Mesothelial cell of epicardium (in vitro differentiated cells): ENCODE measurements around the gene CDH23. TPM values are rescaled to one million over a fixed set of nuclear protein-coding genes. Genes with fewer than 3 reads are reported as not detected.

Experiments
- DNase-seq, 2 experiments: peaks; one replicate each; pipeline ENCODE4 v3.0.0; 2021; ENCODE audit warnings: low spot score in 2 of 2; ENCODE audit not compliant: unreplicated experiment in 2 of 2
- H3K27ac Mint-ChIP-seq: 2 replicates; pipeline ENCODE4 v1.8.0; 2021; ENCODE audit warnings: mixed read lengths
- H3K27me3 Mint-ChIP-seq: 2 replicates; pipeline ENCODE4 v1.8.0; 2021; ENCODE audit warnings: low read depth, mixed read lengths
- H3K36me3 Mint-ChIP-seq: 2 replicates; pipeline ENCODE4 v1.8.0; 2021; ENCODE audit warnings: mixed read lengths
- H3K4me1 Mint-ChIP-seq: 2 replicates; pipeline ENCODE4 v1.8.0; 2021; ENCODE audit warnings: mixed read lengths
- H3K4me3 Mint-ChIP-seq: 2 replicates; pipeline ENCODE4 v1.8.0; 2021; ENCODE audit warnings: mild to moderate bottlenecking, moderate library complexity, mixed read lengths
- H3K9me3 Mint-ChIP-seq: 2 replicates; pipeline ENCODE4 v1.8.0; 2021; ENCODE audit warnings: mixed read lengths
- total RNA-seq: library from RNA; stranded (reverse); gene quantifications from 3 replicates; pipeline ENCODE4 v1.2.1, GENCODE V29; 2021
- TF ChIP-seq, protein P1 (sequence below): fragments of 200-600 bp; sonication (generic); IDR thresholded peaks from one replicate; pipeline ENCODE4 v1.5.0; 2021; ENCODE audit warnings: antibody characterized with exemption; ENCODE audit not compliant: unreplicated experiment

CDH23 gene
- total RNA-seq, 1 donor from 2014 or later, result 2.5 TPM

DNA sequence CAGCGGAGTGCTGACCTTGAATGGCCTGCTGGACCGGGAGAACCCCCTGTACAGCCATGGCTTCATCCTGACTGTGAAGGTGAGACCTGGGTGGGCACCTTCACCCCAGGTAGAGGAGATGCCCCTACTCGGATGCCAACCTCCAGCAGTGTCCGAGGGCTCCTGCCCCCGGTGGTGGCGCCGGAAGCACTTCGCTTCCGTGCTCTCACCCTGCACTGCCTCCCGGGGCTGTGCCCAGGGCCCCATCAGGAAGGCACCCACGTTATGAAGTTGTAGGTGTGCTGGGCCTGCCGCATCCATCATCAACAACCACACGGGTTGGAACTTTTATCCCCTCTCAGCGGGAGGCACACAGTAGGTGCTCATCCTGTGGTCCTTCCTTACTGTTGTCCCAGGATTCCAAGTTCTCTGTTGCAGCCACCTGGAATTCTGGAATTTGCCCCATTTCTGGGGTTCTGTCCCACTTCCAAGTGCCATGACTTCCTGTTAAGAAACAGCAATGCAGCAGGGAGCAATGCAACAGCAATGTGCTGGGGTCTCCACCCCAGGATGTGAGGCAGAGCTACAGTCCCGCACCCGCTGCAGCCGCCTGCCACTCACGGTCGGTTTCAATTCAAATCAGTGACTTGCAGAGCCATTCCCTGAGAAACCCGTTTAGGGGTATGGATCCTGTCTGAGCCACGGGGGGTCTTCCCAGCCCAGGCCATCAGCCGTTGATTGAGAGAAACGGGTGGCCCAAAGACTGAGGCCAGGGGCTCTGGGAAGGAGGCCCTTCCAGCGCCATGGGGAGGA is 219.0 kb downstream of the CDH23 start:
- no peaks in the 10 kb centered on the region for H3K27me3 Mint-ChIP-seq

DNA sequence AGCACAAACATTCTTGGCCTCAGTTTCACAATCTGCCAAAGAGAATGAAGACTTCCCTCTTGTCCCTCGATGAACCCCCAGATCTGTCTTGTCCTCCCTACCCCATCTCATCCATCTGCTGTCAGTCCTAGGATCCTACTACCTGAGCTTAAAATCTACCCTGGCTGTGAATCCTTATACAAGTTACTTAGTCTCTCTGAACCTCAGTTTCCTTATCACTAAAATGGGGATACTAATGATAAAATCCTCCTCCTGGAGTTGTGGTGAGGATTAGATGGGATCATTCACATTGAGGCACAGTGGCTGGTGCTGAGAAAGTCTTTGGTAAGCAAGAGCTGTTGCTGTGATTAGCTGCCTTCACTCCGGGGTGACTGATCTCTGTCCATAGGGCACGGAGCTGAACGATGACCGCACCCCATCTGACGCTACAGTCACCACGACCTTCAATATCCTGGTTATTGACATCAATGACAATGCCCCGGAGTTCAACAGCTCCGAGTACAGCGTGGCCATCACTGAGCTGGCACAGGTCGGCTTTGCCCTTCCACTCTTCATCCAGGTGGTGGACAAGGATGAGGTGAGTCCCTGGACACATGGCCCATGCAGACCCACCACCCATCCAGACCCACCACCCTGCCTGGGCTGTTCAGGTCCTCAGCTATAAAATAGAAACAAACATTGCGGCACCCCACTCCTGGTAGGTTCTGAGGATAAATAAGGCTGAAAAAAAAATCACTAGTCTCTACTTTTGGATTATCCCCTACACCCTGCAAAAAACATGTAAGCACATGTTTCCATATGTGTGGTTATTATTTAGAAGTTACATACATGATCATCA is 220.3 kb downstream of the CDH23 start:
- H3K9me3 Mint-ChIP-seq, result no peaks in the 10 kb centered on the region
- no peaks in the 10 kb centered on the region for H3K27me3 Mint-ChIP-seq
- no peak overlapping the region for H3K4me3 Mint-ChIP-seq
- H3K36me3 Mint-ChIP-seq, result no peaks in the 10 kb centered on the region
- peaks cover 15% of the 10 kb centered on the region for H3K4me1 Mint-ChIP-seq
- TF ChIP-seq, protein P1, sequence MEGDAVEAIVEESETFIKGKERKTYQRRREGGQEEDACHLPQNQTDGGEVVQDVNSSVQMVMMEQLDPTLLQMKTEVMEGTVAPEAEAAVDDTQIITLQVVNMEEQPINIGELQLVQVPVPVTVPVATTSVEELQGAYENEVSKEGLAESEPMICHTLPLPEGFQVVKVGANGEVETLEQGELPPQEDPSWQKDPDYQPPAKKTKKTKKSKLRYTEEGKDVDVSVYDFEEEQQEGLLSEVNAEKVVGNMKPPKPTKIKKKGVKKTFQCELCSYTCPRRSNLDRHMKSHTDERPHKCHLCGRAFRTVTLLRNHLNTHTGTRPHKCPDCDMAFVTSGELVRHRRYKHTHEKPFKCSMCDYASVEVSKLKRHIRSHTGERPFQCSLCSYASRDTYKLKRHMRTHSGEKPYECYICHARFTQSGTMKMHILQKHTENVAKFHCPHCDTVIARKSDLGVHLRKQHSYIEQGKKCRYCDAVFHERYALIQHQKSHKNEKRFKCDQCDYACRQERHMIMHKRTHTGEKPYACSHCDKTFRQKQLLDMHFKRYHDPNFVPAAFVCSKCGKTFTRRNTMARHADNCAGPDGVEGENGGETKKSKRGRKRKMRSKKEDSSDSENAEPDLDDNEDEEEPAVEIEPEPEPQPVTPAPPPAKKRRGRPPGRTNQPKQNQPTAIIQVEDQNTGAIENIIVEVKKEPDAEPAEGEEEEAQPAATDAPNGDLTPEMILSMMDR, result no peak
- H3K27ac Mint-ChIP-seq, result no peak overlapping the region
- no peak for DNase-seq

More for the DNA sequence above, 219.0 kb downstream of the CDH23 start:
- DNase-seq, result no peak
- Mint-ChIP-seq H3K4me3 (no peak overlapping the region), H3K36me3 (no peaks in the 10 kb centered on the region), H3K9me3 (no peaks in the 10 kb centered on the region), H3K27ac (no peak overlapping the region), H3K4me1 (peaks cover 2% of the 10 kb centered on the region)
- TF ChIP-seq, protein P1, result no peak

DNA sequence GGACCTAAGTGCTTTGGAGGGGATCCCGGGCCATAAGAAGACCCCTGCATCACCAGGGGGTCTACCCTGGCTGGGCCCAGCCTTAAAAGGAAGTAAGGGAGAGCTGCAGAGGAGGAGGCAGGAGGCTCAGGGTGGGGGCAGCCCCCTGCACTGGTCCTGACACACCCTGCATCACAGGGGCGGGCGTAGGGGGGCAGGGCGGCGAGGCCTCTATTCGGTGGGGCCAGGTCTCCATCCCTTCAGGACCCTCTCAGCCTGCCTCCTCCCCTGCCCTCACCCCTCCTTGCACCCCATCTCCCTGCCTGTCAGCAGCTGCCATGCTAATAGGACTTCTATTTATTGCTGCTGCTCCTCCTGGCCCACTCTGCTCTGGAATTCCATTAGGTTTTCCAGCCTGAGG is 221.5 kb downstream of the CDH23 start:
- Mint-ChIP-seq H3K9me3 (no peaks in the 10 kb centered on the region), H3K4me3 (no peak overlapping the region), H3K36me3 (no peaks in the 10 kb centered on the region), H3K27me3 (no peaks in the 10 kb centered on the region), H3K4me1 (peaks cover 26% of the 10 kb centered on the region), H3K27ac (no peak overlapping the region)
- TF ChIP-seq, protein P1, result no peak
- no peak for DNase-seq

DNA sequence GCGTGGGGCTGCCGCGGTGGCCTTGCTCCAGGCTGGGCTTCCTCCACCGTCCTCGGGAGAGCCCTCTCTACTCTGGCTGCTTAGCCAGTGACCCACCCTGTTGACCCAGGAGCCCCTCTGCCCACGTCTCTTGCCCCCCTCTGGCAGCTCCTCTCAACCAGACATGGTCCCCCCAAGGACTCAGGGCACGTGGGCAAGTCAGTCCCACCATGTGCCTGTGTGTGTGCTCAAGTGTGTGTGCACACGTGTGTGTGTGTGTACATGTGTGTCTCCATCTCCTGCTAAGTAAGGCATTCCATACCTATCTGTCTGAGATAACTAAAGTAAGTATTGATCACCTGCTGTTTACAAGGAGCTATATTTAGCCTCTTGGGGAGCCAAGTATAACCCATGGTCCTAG is 221.9 kb downstream of the CDH23 start:
- Mint-ChIP-seq H3K9me3 (no peaks in the 10 kb centered on the region), H3K36me3 (no peaks in the 10 kb centered on the region), H3K4me1 (peaks cover 30% of the 10 kb centered on the region), H3K4me3 (no peak overlapping the region), H3K27me3 (no peaks in the 10 kb centered on the region), H3K27ac (no peak overlapping the region)
- TF ChIP-seq, protein P1, result no peak
- no peak for DNase-seq

DNA sequence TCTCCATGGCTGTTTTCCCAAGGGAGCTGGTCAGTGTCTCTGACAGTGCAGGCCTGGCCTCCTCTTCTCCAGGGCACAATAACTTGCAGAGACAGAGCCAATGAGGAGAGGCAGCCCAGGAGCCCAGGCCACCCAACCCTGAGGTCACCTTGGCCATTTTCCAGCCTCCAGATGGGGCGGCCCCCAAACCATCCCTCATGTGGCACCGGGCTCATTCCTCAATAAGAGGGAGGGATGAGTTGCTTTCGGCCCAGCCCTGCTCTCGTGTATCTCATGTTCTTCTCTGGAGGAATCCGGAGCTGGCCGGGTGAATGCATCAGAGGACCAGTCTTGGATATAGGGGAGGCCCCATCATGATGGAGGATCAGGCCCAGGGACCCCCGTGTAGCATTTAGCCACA is 223.9 kb downstream of the CDH23 start:
- no peaks in the 10 kb centered on the region for H3K9me3 Mint-ChIP-seq
- peaks cover 32% of the 10 kb centered on the region for H3K4me1 Mint-ChIP-seq
- DNase-seq, result no peak
- TF ChIP-seq, protein P1, result no peak
- H3K36me3 Mint-ChIP-seq, result no peaks in the 10 kb centered on the region
- H3K27ac Mint-ChIP-seq, result no peak overlapping the region
- H3K4me3 Mint-ChIP-seq, result no peak overlapping the region
- no peaks in the 10 kb centered on the region for H3K27me3 Mint-ChIP-seq
